IMR-90 (cell line): ENCODE measurements around the gene CDC37L1. TPM values are rescaled to one million over a fixed set of nuclear protein-coding genes. Genes with fewer than 3 reads are reported as not detected.

Source experiments
- ATAC-seq: fragments of 200-7000 bp; cut with Tn5 transposase; 2 replicates; pipeline ENCODE4 v1.9.1; 2020; ENCODE audit warnings: low read depth, mild to moderate bottlenecking, moderate library complexity
- BruUV-seq: library from RNA; stranded (reverse); fragments of 400-500 nt; replicated peaks from 2 replicates; lab custom pipeline; 2021; lab: Mats Ljungman, UMichigan
- CTCF ChIA-PET: fragments of 300-600 bp; formaldehyde crosslinking; extraction: SDS; loops from one replicate; lab custom pipeline; 2021; ENCODE audit warnings: antibody characterized with exemption; lab: Yijun Ruan, JAX
- POLR2A ChIA-PET: fragments of 300-600 bp; sonication (Branson Sonifier 250); formaldehyde crosslinking; loops from one replicate; lab custom pipeline; 2022; ENCODE audit warnings: antibody characterized with exemption; ENCODE audit not compliant: unreplicated experiment; lab: Charles Lee
- DNase-seq: peaks from one replicate; pipeline ENCODE4 v3.0.0; 2013
- H2AFZ ChIP-seq: replicated peaks from 2 replicates; pipeline ENCODE3; 2013; ENCODE audit warnings: low read length, mild to moderate bottlenecking; ENCODE audit not compliant: poor library complexity
- H2AK5ac ChIP-seq: 2 replicates; pipeline ENCODE4 v1.6.1; 2013; ENCODE audit warnings: low read depth, low read length, inconsistent platforms
- H2AK9ac ChIP-seq: replicated peaks from 2 replicates; pipeline ENCODE3; 2013; ENCODE audit warnings: mild to moderate bottlenecking, low read depth, low read length, moderate library complexity; ENCODE audit not compliant: poor library complexity
- H2BK120ac ChIP-seq: 2 replicates; pipeline ENCODE4 v1.6.1; 2013; ENCODE audit warnings: low read depth, low read length, inconsistent platforms
- H2BK15ac ChIP-seq: 3 replicates; pipeline ENCODE4 v1.6.1; 2013; ENCODE audit warnings: low read depth, low read length, inconsistent platforms
- H2BK20ac ChIP-seq: 2 replicates; pipeline ENCODE4 v1.6.1; 2013; ENCODE audit warnings: low read depth, mild to moderate bottlenecking, inconsistent platforms, low read length, moderate library complexity
- H2BK5ac ChIP-seq: 2 replicates; pipeline ENCODE4 v1.6.1; 2013; ENCODE audit warnings: mild to moderate bottlenecking, low read depth, low read length, inconsistent platforms; ENCODE audit not compliant: poor library complexity, severe bottlenecking
- H3K14ac ChIP-seq: replicated peaks from 2 replicates; pipeline ENCODE4 v1.6.1; 2013; ENCODE audit warnings: low read depth, low read length, inconsistent platforms
- H3K18ac ChIP-seq: 2 replicates; pipeline ENCODE4 v1.6.1; 2013; ENCODE audit warnings: low read depth, low read length, control low read depth
- H3K23ac ChIP-seq: 2 replicates; pipeline ENCODE4 v1.6.1; 2013; ENCODE audit warnings: low read depth, low read length, inconsistent platforms
- H3K27ac ChIP-seq: 2 replicates; pipeline ENCODE4 v1.5.1; 2013; ENCODE audit warnings: mild to moderate bottlenecking, control low read depth, low read length; ENCODE audit not compliant: insufficient read depth
- H3K27me3 ChIP-seq: 2 replicates; pipeline ENCODE4 v1.6.1; 2013; ENCODE audit warnings: low read length; ENCODE audit not compliant: control insufficient read depth, insufficient read depth
- H3K36me3 ChIP-seq: 2 replicates; pipeline ENCODE4 v1.6.1; 2013; ENCODE audit warnings: low read length, mixed read lengths; ENCODE audit not compliant: control insufficient read depth, insufficient read depth
- H3K4ac ChIP-seq: 2 replicates; pipeline ENCODE4 v1.6.1; 2013; ENCODE audit warnings: low read depth, low read length, inconsistent platforms
- H3K4me1 ChIP-seq: 2 replicates; pipeline ENCODE4 v1.6.1; 2013; ENCODE audit warnings: low read length, mixed read lengths; ENCODE audit not compliant: control insufficient read depth, insufficient read depth
- H3K4me2 ChIP-seq: 2 replicates; pipeline ENCODE4 v1.6.1; 2013; ENCODE audit warnings: low read depth, mild to moderate bottlenecking, control low read depth, low read length, moderate library complexity
- H3K4me3 ChIP-seq: 2 replicates; pipeline ENCODE4 v1.5.1; 2013; ENCODE audit warnings: low read depth, mild to moderate bottlenecking, control low read depth, low read length, moderate library complexity; ENCODE audit not compliant: insufficient read depth
- H3K56ac ChIP-seq: 2 replicates; pipeline ENCODE4 v1.6.1; 2013; ENCODE audit warnings: low read length, inconsistent platforms; ENCODE audit not compliant: insufficient read depth; ENCODE audit errors: extremely low read depth
- H3K79me1 ChIP-seq, 2 experiments: 2 replicates each; pipeline ENCODE4 v1.6.1; 2013; ENCODE audit warnings: low read length in 2 of 2, inconsistent platforms in 1 of 2, low read depth in 1 of 2
- H3K9ac ChIP-seq: 2 replicates; pipeline ENCODE4 v1.6.1; 2013; ENCODE audit warnings: low read depth, low read length, control low read depth
- H3K9me1 ChIP-seq: 2 replicates; pipeline ENCODE4 v1.6.1; 2013; ENCODE audit warnings: low read length, inconsistent platforms; ENCODE audit not compliant: insufficient read depth
- H3K9me3 ChIP-seq: 2 replicates; pipeline ENCODE4 v1.6.1; 2013; ENCODE audit warnings: low read length; ENCODE audit not compliant: control insufficient read depth, insufficient read depth
- H4K20me1 ChIP-seq: 2 replicates; pipeline ENCODE4 v1.6.1; 2013; ENCODE audit warnings: low read length, inconsistent platforms; ENCODE audit not compliant: insufficient read depth
- H4K5ac ChIP-seq: 2 replicates; pipeline ENCODE4 v1.6.1; 2013; ENCODE audit warnings: mild to moderate bottlenecking, low read depth, low read length, control low read depth
- H4K8ac ChIP-seq, 2 experiments: 2 replicates each; pipeline ENCODE4 v1.6.1; 2013; ENCODE audit warnings: low read depth in 2 of 2, low read length in 2 of 2, control low read depth in 1 of 2, inconsistent platforms in 1 of 2
- H4K91ac ChIP-seq: 2 replicates; pipeline ENCODE4 v1.6.1; 2013; ENCODE audit warnings: low read depth, low read length, inconsistent platforms; ENCODE audit not compliant: insufficient read depth
- BHLHE40 ChIP-seq: fragments of 150-350 bp; IDR thresholded peaks from 2 replicates; pipeline ENCODE4 v1.6.1; 2016; ENCODE audit warnings: mild to moderate bottlenecking, low read depth, low read length
- CHD1 ChIP-seq: IDR thresholded peaks from 2 replicates; pipeline ENCODE4 v1.6.1; 2012; ENCODE audit warnings: low read depth, low read length, improper control_type of control experiment
- CTCF ChIP-seq: conservative IDR thresholded peaks from 2 replicates; pipeline ENCODE4 v1.5.1; 2012; ENCODE audit warnings: mild to moderate bottlenecking, low read depth, low read length, improper control_type of control experiment
- ELK1 ChIP-seq: fragments of 150-350 bp; IDR thresholded peaks from 2 replicates; pipeline ENCODE4 v1.6.1; 2016; ENCODE audit warnings: low read depth, mild to moderate bottlenecking, low read length, moderate library complexity, borderline replicate concordance
- FOS ChIP-seq: fragments of 150-350 bp; IDR thresholded peaks from 2 replicates; pipeline ENCODE4 v1.6.1; 2016; ENCODE audit warnings: low read depth, low read length
- MAZ ChIP-seq: IDR thresholded peaks from 2 replicates; pipeline ENCODE4 v1.6.1; 2012; ENCODE audit warnings: low read depth, mild to moderate bottlenecking, low read length, improper control_type of control experiment, moderate library complexity, borderline replicate concordance
- MXI1 ChIP-seq: IDR thresholded peaks from 2 replicates; pipeline ENCODE4 v1.6.1; 2012; ENCODE audit warnings: low read depth, mild to moderate bottlenecking, low read length, moderate library complexity, borderline replicate concordance
- NFE2L2 ChIP-seq: fragments of 150-350 bp; IDR thresholded peaks from 2 replicates; pipeline ENCODE4 v1.6.1; 2016; ENCODE audit warnings: low read depth, mild to moderate bottlenecking, low read length
- POLR2A ChIP-seq: IDR thresholded peaks from 2 replicates; pipeline ENCODE4 v1.6.1; 2012; ENCODE audit warnings: mild to moderate bottlenecking, low read depth, low read length
- RCOR1 ChIP-seq: IDR thresholded peaks from 2 replicates; pipeline ENCODE4 v1.6.1; 2012; ENCODE audit warnings: mild to moderate bottlenecking, low read length, improper control_type of control experiment; ENCODE audit not compliant: insufficient replicate concordance
- RFX5 ChIP-seq: IDR thresholded peaks from 2 replicates; pipeline ENCODE4 v1.8.0; 2012; ENCODE audit warnings: low read depth, mild to moderate bottlenecking, low read length, moderate library complexity
- SMC3 ChIP-seq: fragments of 150-350 bp; IDR thresholded peaks from 2 replicates; pipeline ENCODE4 v1.6.1; 2016; ENCODE audit warnings: low read depth, mild to moderate bottlenecking, antibody characterized with exemption, low read length, moderate library complexity
- WGBS, 2 experiments: methylation state at CpG; one replicate each; pipeline versions ENCODE4 v1.1.5 to v1.1.7; 2013; ENCODE audit warnings: missing lambda C conversion rate in 2 of 2; ENCODE audit not compliant: insufficient read length in 1 of 2; ENCODE audit errors: extremely low coverage in 2 of 2; 5-methylcytosine and 5-hydroxymethylcytosine counted together
- dilution Hi-C: fragments of 300-500 bp; cut with HindIII; formaldehyde crosslinking; loops from one replicate; pipeline ENCODE4 v1.14.3; 2018; ENCODE audit warnings: low sequenced_read_pairs; ENCODE audit not compliant: unreplicated experiment
- in situ Hi-C: fragments of 300-500 bp; cut with MboI; formaldehyde crosslinking; loops from 3 replicates; pipeline ENCODE4 v1.14.3; 2019; ENCODE audit warnings: low sequenced_read_pairs, inconsistent platforms, mixed read lengths
- intact Hi-C: fragments of 100-400 bp; cut with micrococcal nuclease; formaldehyde crosslinking; loops from 2 replicates; pipeline ENCODE4 v1.10.0; 2022
- polyA plus RNA-seq, 3 experiments: library from polyadenylated mRNA; depleted of rRNA; stranded (reverse); fragments of >200 nt; gene quantifications; 2 replicates each; pipeline ENCODE4 v1.2.3, GENCODE V29; 2012; ENCODE audit warnings: low replicate concordance in 1 of 3
- total RNA-seq: library from RNA; depleted of rRNA; stranded (reverse); fragments of >200 nt; gene quantifications from 2 replicates; pipeline ENCODE4 v1.2.3, GENCODE V29; 2012
- TF ChIP-seq, protein P1 (sequence below): fragments of 150-350 bp; IDR thresholded peaks from 2 replicates; pipeline ENCODE4 v1.6.1; 2017; ENCODE audit warnings: mild to moderate bottlenecking, antibody characterized with exemption, low read length, low read depth

Gene CDC37L1
- total and polyA plus RNA-seq, 2 of the 4 experiments (the other 2 are of a cell fraction) = 6.6 to 7.3 TPM

DNA sequence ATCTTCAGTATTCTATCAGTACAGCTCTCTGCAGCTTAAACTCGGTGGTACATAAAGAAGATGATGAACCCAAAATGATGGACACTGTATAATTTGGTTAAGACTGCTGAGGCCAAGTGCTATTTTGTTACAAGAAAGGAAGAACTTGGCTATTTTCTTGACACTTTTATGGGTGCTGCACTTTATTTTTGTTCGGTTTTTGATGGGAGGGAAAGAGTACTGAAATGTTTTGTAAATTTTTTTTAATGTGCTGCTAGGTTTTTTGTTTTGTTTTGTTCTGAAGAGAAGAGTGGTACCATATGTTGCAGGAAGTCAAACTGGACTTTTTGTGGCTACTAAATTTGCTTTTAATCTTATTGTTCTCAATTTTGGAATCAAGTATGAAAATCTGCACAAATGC is 26.7 kb downstream of the CDC37L1 start:
- in situ Hi-C loops = no loop called here

More for the DNA sequence above, 26.7 kb downstream of the CDC37L1 start:
- CTCF ChIA-PET = no interaction called here
- Histone ChIP-seq H3K4ac (no peak overlapping the region), H3K9ac (no peak overlapping the region), H3K36me3 (peaks cover 4% of the 10 kb centered on the region), H3K9me1 (no peaks in the 10 kb centered on the region), H2AFZ (no peak overlapping the region), H4K20me1 (no peaks in the 10 kb centered on the region), H2BK120ac (no peak overlapping the region), H4K5ac (no peak overlapping the region), H3K4me1 (no peaks in the 10 kb centered on the region), H2BK5ac (no peak overlapping the region), H2AK9ac (no peak overlapping the region), H3K9me3 (no peaks in the 10 kb centered on the region), H3K56ac (no peak overlapping the region), H2AK5ac (no peak overlapping the region), H3K27me3 (no peaks in the 10 kb centered on the region), H3K23ac (no peak overlapping the region), H3K14ac (no peak overlapping the region), H3K79me1 (peaks cover 0 to 2% of the 10 kb centered on the region in 2 experiments; a peak in 1 of 4 replicates), H4K8ac (no peak overlapping the region), H2BK15ac (no peak overlapping the region), H3K18ac (no peak overlapping the region), H3K4me2 (no peak overlapping the region), H3K4me3 (no peak overlapping the region), H2BK20ac (no peak overlapping the region), H3K27ac (no peak overlapping the region), H4K91ac (no peak overlapping the region)
- no peak for ATAC-seq
- WGBS, 2 experiments = 0% methylated on average over 1 of the region's 2 CpGs; no CpG with 5 or more reads in 1 of the 2 experiments
- DNase-seq = no peak
- BruUV-seq = no TSS peak
- intact Hi-C loops = no loop called here
- TF ChIP-seq RFX5 = no peak
- TF ChIP-seq BHLHE40 = no peak
- TF ChIP-seq CTCF = no peak
- TF ChIP-seq RCOR1 = no peak
- no peak for TF ChIP-seq ELK1
- TF ChIP-seq, protein P1, sequence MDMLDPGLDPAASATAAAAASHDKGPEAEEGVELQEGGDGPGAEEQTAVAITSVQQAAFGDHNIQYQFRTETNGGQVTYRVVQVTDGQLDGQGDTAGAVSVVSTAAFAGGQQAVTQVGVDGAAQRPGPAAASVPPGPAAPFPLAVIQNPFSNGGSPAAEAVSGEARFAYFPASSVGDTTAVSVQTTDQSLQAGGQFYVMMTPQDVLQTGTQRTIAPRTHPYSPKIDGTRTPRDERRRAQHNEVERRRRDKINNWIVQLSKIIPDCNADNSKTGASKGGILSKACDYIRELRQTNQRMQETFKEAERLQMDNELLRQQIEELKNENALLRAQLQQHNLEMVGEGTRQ = no peak
- TF ChIP-seq NFE2L2 = no peak
- TF ChIP-seq CHD1 = no peak
- TF ChIP-seq MXI1 = no peak
- no peak for TF ChIP-seq FOS
- no peak for TF ChIP-seq MAZ
- TF ChIP-seq POLR2A = no peak
- TF ChIP-seq SMC3 = no peak
- POLR2A ChIA-PET = no interaction called here
- dilution Hi-C loops = no loop called here
